HEK293T (cell line): Measurements from ENCODE around the gene CAPN2.

Experiments used
- ARNT ChIP-seq: fragments of 450-650 bp; IDR thresholded peaks from 2 replicates; pipeline ENCODE4 v1.6.1; 2017; ENCODE audit warnings: mild to moderate bottlenecking
- ELF4 ChIP-seq: fragments of 450-650 bp; IDR thresholded peaks from 2 replicates; pipeline ENCODE4 v1.6.1; 2017; ENCODE audit warnings: antibody characterized with exemption
- FOXM1 ChIP-seq: fragments of 450-650 bp; IDR thresholded peaks from 2 replicates; pipeline ENCODE4 v1.6.1; 2017; ENCODE audit warnings: mild to moderate bottlenecking, borderline replicate concordance
- HDGF ChIP-seq: fragments of 450-650 bp; IDR thresholded peaks from 2 replicates; pipeline ENCODE4 v1.6.1; 2017; ENCODE audit warnings: antibody characterized with exemption, borderline replicate concordance
- SP1 ChIP-seq: fragments of 450-650 bp; IDR thresholded peaks from 2 replicates; pipeline ENCODE4 v1.6.1; 2017
- SUZ12 ChIP-seq: fragments of 450-650 bp; IDR thresholded peaks from 2 replicates; pipeline ENCODE4 v1.6.1; 2016; ENCODE audit warnings: mild to moderate bottlenecking
- ZNF384 ChIP-seq: fragments of 450-650 bp; IDR thresholded peaks from 2 replicates; pipeline ENCODE4 v1.6.1; 2016

GRCh38 chr1:223780318-223780717, 68.0 kb downstream of the CAPN2 start:
- TF ChIP-seq FOXM1: no peak
- no peak for TF ChIP-seq SP1
- TF ChIP-seq ARNT: no peak
- no peak for TF ChIP-seq SUZ12
- TF ChIP-seq HDGF: no peak
- TF ChIP-seq ELF4: no peak
- TF ChIP-seq ZNF384: no peak
